ENCODE data around the gene ZNF821. TPM values are rescaled to one million over a fixed set of nuclear protein-coding genes. Genes with fewer than 3 reads are reported as not detected.

The ZNF821 gene
- total and polyA plus RNA-seq, 2 of the 8 experiments (the other 6 are each of a cell fraction or from before 2014, with no cell fraction given) = 9.5 to 14.1 TPM

DNA sequence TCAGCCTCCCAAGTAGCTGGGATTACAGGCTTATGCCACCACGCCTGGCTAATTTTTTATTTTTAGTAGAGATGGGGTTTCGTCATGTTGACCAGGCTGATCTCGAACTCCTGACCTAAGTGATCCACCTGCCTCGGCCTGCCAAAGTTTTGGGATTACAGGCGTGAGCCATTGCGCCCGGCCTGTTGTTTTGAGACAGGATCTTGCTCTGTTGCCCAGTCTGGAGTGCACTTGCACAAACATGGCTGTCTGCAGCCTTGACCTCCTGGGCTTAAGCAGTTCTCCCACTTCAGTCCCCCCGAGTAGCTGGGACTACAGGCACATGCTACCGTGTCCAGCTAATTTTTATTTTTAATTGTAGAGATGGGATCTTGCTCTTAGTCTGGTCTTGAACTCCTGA is 20.3 kb upstream of the ZNF821 start (continued):
- no peak for TF ChIP-seq HDAC6 (IDR thresholded peaks at IDR 0.05; ENCODE audit: low read depth, low read length)
